ENCODE data around the gene MAP4K4. TPM values are rescaled to one million over a fixed set of nuclear protein-coding genes. Genes with fewer than 3 reads are reported as not detected.

MAP4K4 gene
- polyA plus RNA-seq, 1 experiment = 53.5 TPM

- ChIA-PET CTCF (interaction anchor here (0.9 to 1.2 kb wide), 4 partner anchors 12 to 38 kb away, joined by 3 to 4 read pairs (median 3); no protein-coding TSS in a partner anchor), POLR2A (no interaction called here)
- no peak for DNase-seq (ENCODE audit: low read depth)
- H3K36me3 ChIP-seq (ENCODE audit: control insufficient read depth, insufficient read depth, low read length) = no peaks in the 10 kb centered on the region
- no peak overlapping the region for H3K4me3 ChIP-seq (ENCODE audit: low read depth, low read length)
- no peak for TF ChIP-seq CTCF (IDR thresholded peaks at IDR 0.05; ENCODE audit: insufficient read depth, low read depth, low read length)
- no peaks in the 10 kb centered on the region for H3K27me3 ChIP-seq (ENCODE audit: control insufficient read depth, insufficient read depth, low read length)
Observed at GRCh38 chr2:101754618-101755017, 57.1 kb downstream of the MAP4K4 start.

GRCh38 chr2:101756266-101756665, 58.8 kb downstream of the MAP4K4 start:
- H3K4me3 ChIP-seq (ENCODE audit: low read depth, low read length) = no peak overlapping the region
- H3K27me3 ChIP-seq (ENCODE audit: control insufficient read depth, insufficient read depth, low read length) = no peaks in the 10 kb centered on the region
- ChIA-PET POLR2A (no interaction called here), CTCF (no interaction called here)
- no peaks in the 10 kb centered on the region; the same call in 1 of the 2 replicates for H3K36me3 ChIP-seq (ENCODE audit: control insufficient read depth, insufficient read depth, low read length)
- TF ChIP-seq CTCF (IDR thresholded peaks at IDR 0.05; ENCODE audit: insufficient read depth, low read depth, low read length) = no peak
- DNase-seq (ENCODE audit: low read depth) = no peak

GRCh38 chr2:101758001-101758400, 60.5 kb downstream of the MAP4K4 start:
- no peaks in the 10 kb centered on the region for H3K27me3 ChIP-seq (ENCODE audit: control insufficient read depth, insufficient read depth, low read length)
- TF ChIP-seq CTCF (IDR thresholded peaks at IDR 0.05; ENCODE audit: insufficient read depth, low read depth, low read length) = no peak
- H3K36me3 ChIP-seq (ENCODE audit: control insufficient read depth, insufficient read depth, low read length) = no peaks in the 10 kb centered on the region; the same call in 1 of the 2 replicates
- no peak overlapping the region for H3K4me3 ChIP-seq (ENCODE audit: low read depth, low read length)
- POLR2A ChIA-PET = no interaction called here
- no peak for DNase-seq (ENCODE audit: low read depth)
- CTCF ChIA-PET = interaction anchor here (0.5 to 0.8 kb wide), 4 partner anchors 12 to 71 kb away, joined by 3 to 5 read pairs (median 3); no protein-coding TSS in a partner anchor

- ChIA-PET POLR2A (interaction anchor here (0.5 to 0.6 kb wide), 2 partner anchors 77 to 451 kb away, joined by 3 to 5 read pairs; partner anchors contain the start of gene RNF149), CTCF (interaction anchor here (0.9 to 1.0 kb wide), 3 partner anchors 11 to 89 kb away, joined by 3 read pairs; no protein-coding TSS in a partner anchor)
- no peak for TF ChIP-seq CTCF (IDR thresholded peaks at IDR 0.05; ENCODE audit: insufficient read depth, low read depth, low read length)
- Histone ChIP-seq H3K27me3 (ENCODE audit: control insufficient read depth, insufficient read depth, low read length) (no peaks in the 10 kb centered on the region), H3K4me3 (ENCODE audit: low read depth, low read length) (no peak overlapping the region), H3K36me3 (ENCODE audit: control insufficient read depth, insufficient read depth, low read length) (no peaks in the 10 kb centered on the region; the same call in 1 of the 2 replicates)
- peak; percentile 81 for DNase-seq (ENCODE audit: low read depth)
Observed at GRCh38 chr2:101759162-101759561, 61.7 kb downstream of the MAP4K4 start.

GRCh38 chr2:101762451-101763171, 65.1 kb downstream of the MAP4K4 start:
- no peaks in the 10 kb centered on the region; the same call in 1 of the 2 replicates for H3K36me3 ChIP-seq (ENCODE audit: control insufficient read depth, insufficient read depth, low read length)
- no peak overlapping the region for H3K4me3 ChIP-seq (ENCODE audit: low read depth, low read length)
- no peaks in the 10 kb centered on the region for H3K27me3 ChIP-seq (ENCODE audit: control insufficient read depth, insufficient read depth, low read length)
- no peak for TF ChIP-seq CTCF (IDR thresholded peaks at IDR 0.05; ENCODE audit: insufficient read depth, low read depth, low read length)
- no peak for DNase-seq (ENCODE audit: low read depth)
- CTCF ChIA-PET = interaction anchor here (0.9 to 1.7 kb wide), 3 partner anchors 15 to 66 kb away, joined by 4 read pairs; partner anchors contain the start of gene MAP4K4
- POLR2A ChIA-PET = interaction anchor here (0.7 kb wide), 1 partner anchor 327 kb away, joined by 3 read pairs; no protein-coding TSS in a partner anchor

Measured in BJ (cell line).